Measurements from ENCODE around the gene UBE2E3. TPM values are rescaled to one million over a fixed set of nuclear protein-coding genes. Genes with fewer than 3 reads are reported as not detected.

UBE2E3 gene
- 18.7 and 27.2 TPM in 2 replicates for total RNA-seq

DNA sequence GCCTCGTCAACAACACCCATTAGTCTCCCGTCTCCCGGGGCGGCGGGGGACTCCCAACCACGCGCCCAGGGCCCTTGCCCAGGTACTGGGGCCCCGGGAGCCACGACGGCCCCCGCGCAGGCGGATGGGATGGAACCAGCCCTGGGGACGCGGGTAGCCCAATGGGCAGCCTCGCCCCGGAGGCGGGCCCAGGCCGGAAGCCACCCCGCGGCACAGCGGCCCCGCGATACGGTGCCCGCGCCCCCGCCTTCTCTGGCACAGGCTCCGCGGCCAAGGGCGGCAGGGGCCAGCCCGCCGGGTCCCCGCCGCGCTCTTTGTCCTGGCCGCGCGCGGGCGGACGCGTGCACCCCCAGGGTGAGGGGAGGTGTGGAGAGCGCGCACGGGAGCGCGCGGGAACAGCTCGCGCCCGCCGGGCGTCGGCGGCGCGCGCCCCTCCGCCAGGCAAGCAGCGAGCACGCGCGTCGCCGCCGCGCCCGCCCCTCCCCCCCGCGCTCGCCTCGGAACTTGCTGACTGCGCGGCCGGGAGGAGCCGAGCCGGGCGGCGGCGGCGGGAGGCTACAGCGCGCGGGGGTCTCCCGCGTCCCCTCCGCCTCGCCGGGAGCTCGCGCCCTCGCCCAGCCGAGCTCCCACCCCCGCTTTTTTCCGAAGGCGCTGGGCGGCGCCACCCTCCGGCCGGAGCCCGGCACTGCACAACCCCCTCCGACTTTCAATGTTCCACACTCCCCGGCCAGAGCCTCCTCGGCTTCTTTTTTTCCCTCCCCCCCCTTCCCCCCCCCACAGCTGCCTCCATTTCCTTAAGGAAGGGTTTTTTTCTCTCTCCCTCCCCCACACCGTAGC is at the start of gene UBE2E3:
UBE2E3 (plus strand) TSS at position 500 of the 837 bp plus-strand sequence. CDS start 1,438 bp downstream, outside the sequence.

